ENCODE results near the gene CRYZL1. TPM values are rescaled to one million over a fixed set of nuclear protein-coding genes. Genes with fewer than 3 reads are reported as not detected.
A peak's percentile ranks its signal among the peaks of the same experiment; 100 is the strongest.

Gene CRYZL1
- total RNA-seq, 1 donor from 2014 or later: 35.9 TPM

DNA sequence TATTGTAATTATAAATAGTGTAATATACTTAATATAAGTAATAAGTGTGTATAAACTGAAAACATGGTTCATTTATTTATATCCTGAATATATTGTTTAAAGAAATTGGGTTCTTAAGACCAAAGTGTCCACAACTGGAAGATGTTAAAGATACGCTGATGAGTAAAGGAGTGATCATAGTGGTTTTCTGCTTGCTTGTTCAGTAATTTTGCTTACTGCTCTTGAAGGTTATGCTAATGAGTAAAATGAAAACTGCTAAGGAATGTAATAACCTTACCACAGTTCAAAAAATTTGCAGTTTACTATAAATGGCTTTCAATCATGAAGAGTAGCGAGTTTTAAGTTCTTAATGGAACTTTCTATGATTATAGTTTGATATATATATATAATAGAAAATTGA, 75.0 kb downstream of the CRYZL1 start:
- DNase-seq (ENCODE audit: low spot score): no peak

DNA sequence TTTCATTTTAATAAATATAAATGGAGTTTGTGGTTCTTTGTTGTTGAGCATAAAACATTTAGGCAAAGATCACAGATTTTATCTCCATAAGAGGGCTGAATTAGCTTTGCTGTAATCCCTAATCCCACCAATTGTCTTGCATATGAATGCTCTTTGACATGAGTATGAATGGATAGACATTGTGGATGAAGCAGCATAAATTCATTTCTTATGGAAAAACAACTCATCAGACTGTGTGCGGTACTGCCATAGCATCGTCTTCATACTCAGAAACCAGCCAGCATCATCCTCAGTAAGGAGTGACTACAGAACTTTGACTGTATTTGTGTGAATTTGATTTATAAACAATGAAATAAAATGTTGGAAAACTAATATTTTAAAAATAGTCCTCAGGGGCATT, 79.2 kb downstream of the CRYZL1 start:
- DNase-seq (ENCODE audit: low spot score): no peak

DNA sequence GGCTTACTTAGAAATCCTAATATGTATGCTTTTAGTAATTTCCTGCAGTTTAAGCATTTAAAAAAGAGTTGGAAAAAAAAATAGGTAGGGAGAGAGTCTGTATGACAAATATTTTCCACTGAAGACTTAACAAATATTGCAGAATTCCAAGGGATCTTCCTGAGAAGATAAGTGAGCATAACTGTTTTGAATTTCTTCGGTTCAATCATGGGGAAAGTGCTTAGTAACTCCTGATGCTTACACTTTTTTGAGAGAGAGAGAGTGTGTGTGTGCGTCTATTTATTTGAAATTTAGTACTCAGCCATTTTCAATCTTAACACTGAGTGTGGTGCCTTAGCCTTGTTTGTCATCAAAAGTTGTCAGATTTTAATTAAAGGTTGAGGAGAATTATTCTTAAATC, 80.2 kb downstream of the CRYZL1 start:
- no peak for DNase-seq (ENCODE audit: low spot score)

DNA sequence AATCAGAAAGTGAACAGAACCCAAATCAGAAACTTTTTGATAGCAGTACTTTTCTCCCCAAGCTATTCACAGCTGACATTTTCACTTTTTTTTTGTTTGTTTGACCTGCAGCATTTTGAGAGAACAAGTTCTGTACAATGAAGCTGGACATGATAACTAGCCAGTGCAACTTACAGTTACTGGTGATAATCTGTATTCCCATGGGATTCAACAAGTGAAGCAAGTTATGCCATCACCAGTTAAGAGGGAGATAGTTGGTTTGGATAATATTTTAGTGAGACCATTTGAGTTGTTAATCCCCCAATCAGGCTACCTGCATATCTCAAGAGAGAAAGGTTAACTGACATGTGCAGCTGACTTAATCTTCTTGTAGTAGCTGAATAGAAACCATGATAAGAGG, 80.6 kb downstream of the CRYZL1 start:
- no peak for DNase-seq (ENCODE audit: low spot score)

DNA sequence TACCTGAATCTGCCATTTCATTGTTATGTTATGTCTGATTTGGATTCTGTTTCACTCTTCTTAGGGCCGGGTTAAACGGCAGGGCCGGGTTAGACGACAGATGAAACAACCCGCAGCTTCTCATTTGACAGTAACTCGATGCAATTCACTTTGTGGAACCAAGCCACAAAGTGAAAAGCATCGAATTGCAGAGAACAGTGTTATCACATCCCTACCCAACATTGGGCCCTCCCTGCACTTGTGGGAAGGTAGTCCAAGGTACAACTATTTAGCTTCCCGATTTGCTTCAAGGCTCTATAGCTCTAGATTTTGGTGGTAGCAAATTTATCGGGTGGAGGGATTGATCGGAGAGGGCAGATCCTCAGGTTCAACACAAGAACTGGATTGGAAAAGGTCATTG, 81.7 kb downstream of the CRYZL1 start:
- DNase-seq (ENCODE audit: low spot score): no peak

DNA sequence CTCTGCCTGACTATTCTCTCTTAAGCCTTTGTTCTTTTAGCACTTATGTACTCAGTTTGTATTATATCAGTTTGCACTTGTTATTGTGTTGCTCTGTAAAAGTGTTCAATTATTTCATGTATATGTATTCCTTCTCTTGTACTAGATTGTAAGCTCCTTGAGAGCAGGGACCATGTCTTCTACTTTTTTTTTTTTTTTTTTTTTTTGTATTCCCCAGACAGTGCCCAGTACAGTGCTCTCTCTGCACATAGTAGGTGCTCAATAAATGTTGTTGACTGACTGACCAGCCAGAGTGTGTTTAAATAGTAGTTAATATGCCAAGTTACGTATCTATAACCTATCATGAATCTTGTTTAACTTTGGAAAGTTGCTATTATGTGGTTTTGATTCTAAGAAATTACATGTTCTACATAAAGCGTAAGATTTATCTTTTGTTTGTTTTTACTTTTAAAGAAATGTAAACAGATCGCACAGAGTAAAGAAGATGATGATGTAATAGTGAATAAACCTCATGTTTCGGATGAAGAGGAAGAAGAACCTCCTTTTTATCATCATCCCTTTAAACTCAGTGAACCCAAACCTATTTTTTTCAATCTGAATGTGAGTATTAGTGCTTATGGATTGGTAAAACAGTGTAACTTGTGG, 82.6 kb downstream of the CRYZL1 start:
- no peak for DNase-seq (ENCODE audit: low spot score)

DNA sequence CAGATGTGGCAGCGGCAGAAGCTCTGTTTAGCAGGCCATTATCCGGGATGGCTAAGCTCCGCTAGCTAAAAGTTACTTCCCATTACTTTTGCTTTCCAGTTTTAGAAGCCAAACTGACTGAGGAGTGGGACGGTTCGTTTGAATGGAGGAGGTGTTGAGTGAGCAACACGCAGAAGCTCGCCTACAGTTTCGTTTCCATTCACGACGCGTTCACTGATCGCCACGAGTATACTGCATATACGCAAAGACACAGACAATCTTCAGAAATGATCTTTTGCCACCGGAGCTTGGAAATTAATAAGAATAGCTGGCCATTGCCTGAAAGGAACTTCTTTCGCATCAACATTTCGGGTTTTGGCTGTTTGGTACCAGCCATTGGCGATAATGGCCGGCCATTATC, 84.1 kb downstream of the CRYZL1 start:
- no peak for DNase-seq (ENCODE audit: low spot score)

DNA sequence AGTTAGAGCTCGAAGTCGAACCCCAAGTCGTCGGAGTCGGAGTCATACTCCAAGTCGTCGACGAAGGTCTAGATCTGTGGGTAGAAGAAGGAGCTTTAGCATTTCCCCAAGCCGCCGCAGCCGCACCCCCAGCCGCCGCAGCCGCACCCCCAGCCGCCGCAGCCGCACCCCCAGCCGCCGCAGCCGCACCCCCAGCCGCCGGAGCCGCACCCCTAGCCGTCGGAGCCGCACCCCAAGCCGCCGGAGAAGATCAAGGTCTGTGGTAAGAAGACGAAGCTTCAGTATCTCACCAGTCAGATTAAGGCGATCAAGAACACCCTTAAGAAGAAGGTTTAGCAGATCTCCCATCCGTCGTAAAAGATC, 86.6 kb downstream of the CRYZL1 start:
- DNase-seq (ENCODE audit: low spot score): no peak

DNA sequence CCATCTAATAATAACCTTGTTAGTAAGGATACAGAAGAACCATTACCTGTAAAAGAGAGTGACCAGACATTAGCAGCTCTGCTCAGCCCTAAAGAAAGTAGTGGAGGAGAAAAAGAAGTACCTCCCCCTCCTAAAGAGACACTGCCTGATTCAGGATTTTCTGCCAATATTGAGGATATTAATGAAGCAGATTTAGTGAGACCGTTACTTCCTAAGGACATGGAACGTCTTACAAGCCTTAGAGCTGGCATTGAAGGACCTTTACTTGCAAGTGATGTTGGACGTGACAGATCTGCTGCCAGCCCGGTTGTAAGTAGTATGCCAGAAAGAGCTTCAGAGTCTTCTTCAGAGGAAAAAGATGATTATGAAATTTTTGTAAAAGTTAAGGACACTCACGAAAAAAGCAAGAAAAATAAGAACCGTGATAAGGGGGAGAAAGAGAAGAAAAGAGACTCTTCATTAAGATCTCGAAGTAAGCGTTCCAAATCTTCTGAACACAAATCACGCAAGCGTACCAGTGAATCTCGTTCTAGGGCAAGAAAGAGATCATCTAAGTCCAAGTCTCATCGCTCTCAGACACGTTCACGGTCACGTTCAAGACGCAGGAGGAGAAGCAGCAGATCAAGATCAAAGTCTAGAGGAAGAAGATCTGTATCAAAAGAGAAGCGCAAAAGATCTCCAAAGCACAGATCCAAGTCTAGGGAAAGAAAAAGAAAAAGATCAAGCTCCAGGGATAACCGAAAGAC, 87.1 kb downstream of the CRYZL1 start:
- DNase-seq (ENCODE audit: low spot score): no peak

DNA sequence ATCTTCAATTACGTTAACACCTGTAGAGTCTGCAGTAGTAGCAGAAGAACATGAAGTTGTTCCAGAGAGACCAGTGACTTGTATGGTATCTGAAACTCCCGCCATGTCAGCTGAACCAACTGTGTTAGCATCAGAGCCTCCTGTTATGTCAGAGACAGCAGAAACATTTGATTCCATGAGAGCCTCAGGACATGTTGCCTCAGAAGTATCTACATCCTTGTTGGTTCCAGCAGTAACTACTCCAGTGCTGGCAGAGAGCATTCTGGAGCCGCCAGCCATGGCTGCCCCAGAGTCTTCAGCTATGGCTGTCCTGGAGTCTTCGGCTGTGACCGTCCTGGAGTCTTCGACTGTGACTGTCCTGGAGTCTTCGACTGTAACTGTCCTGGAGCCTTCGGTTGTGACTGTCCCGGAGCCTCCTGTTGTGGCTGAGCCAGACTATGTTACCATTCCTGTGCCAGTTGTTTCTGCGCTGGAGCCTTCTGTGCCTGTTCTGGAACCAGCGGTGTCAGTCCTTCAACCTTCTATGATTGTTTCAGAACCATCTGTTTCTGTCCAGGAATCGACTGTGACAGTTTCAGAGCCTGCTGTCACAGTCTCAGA, 88.4 kb downstream of the CRYZL1 start:
- no peak for DNase-seq (ENCODE audit: low spot score)

DNA sequence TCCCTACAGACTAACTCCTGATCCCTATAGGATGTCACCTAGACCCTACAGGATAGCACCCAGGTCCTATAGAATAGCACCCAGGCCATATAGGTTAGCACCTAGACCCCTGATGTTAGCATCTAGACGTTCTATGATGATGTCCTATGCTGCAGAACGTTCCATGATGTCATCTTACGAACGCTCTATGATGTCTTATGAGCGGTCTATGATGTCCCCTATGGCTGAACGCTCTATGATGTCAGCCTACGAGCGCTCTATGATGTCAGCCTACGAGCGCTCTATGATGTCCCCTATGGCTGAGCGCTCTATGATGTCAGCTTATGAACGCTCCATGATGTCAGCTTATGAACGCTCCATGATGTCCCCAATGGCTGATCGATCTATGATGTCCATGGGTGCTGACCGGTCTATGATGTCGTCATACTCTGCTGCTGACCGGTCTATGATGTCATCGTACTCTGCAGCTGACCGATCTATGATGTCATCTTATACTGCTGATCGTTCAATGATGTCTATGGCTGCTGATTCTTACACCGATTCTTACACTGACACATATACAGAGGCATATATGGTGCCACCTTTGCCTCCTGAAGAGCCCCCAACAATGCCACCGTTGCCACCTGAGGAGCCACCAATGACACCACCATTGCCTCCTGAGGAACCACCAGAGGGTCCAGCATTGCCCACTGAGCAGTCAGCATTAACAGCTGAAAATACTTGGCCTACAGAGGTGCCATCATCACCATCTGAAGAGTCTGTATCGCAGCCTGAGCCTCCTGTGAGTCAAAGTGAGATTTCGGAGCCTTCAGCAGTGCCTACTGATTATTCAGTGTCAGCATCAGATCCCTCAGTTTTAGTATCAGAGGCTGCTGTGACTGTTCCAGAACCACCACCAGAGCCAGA, 89.2 kb downstream of the CRYZL1 start:
- DNase-seq (ENCODE audit: low spot score): no peak

DNA sequence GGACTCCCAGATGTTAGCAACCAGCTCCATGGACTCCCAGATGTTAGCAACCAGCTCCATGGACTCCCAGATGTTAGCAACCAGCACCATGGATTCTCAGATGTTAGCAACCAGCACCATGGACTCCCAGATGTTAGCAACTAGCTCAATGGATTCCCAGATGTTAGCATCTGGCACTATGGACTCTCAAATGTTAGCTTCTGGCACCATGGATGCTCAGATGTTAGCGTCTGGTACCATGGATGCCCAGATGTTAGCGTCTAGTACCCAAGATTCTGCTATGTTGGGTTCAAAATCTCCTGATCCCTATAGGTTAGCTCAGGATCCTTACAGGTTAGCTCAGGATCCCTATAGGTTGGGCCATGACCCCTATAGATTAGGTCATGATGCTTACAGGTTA, 89.9 kb downstream of the CRYZL1 start:
- DNase-seq (ENCODE audit: low spot score): no peak

DNA sequence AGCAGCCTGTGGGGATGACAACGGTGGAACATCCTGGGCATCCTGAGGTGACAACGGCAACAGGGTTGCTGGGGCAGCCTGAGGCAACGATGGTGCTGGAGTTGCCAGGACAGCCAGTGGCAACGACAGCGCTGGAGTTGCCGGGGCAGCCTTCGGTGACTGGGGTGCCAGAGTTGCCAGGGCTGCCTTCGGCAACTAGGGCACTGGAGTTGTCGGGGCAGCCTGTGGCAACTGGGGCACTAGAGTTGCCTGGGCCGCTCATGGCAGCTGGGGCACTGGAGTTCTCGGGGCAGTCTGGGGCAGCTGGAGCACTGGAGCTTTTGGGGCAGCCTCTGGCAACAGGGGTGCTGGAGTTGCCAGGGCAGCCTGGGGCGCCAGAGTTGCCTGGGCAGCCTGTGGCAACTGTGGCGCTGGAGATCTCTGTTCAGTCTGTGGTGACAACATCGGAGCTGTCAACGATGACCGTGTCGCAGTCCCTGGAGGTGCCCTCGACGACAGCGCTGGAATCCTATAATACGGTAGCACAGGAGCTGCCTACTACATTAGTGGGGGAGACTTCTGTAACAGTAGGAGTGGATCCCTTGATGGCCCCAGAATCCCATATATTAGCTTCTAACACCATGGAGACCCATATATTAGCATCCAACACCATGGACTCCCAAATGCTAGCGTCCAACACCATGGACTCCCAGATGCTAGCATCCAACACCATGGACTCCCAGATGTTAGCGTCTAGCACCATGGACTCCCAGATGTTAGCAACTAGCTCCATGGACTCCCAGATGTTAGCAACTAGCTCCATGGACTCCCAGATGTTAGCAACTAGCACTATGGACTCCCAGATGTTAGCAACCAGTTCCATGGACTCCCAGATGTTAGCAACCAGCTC, 90.5 kb downstream of the CRYZL1 start:
- no peak for DNase-seq (ENCODE audit: low spot score)

DNA sequence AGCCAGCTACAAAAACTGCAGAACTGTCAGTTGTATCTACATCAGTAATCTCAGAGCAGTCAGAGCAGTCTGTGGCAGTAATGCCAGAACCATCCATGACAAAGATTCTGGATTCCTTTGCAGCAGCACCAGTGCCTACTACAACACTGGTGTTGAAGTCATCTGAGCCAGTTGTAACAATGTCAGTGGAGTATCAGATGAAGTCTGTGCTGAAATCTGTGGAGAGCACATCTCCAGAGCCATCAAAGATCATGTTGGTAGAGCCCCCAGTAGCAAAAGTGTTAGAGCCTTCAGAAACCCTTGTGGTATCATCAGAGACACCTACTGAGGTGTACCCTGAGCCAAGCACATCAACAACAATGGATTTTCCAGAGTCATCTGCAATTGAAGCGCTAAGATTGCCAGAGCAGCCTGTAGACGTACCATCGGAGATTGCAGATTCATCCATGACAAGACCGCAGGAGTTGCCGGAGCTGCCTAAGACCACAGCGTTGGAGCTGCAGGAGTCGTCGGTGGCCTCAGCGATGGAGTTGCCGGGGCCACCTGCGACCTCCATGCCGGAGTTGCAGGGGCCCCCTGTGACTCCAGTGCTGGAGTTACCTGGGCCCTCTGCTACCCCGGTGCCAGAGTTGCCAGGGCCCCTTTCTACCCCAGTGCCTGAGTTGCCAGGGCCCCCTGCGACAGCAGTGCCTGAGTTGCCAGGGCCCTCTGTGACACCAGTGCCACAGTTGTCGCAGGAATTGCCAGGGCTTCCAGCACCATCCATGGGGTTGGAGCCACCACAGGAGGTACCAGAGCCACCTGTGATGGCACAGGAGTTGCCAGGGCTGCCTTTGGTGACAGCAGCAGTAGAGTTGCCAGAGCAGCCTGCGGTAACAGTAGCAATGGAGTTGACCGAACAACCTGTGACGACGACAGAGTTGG, 91.4 kb downstream of the CRYZL1 start:
- DNase-seq (ENCODE audit: low spot score): no peak

DNA sequence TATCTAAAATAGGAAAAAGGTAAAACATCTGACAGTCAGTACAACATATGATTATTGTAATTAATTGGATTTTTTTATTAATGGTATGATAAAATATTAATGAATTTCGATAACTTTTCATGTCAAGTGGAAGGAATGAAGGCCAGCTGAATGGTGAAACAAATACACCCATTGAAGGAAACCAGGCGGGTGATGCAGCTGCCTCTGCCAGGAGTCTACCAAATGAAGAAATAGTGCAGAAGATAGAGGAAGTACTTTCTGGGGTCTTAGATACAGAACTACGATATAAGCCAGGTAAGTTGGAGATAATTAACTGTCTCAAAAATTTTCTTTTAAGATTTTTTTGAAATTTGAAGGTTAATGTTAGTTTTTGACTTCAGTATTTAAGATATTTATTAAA, 95.5 kb downstream of the CRYZL1 start:
- DNase-seq (ENCODE audit: low spot score): no peak

DNA sequence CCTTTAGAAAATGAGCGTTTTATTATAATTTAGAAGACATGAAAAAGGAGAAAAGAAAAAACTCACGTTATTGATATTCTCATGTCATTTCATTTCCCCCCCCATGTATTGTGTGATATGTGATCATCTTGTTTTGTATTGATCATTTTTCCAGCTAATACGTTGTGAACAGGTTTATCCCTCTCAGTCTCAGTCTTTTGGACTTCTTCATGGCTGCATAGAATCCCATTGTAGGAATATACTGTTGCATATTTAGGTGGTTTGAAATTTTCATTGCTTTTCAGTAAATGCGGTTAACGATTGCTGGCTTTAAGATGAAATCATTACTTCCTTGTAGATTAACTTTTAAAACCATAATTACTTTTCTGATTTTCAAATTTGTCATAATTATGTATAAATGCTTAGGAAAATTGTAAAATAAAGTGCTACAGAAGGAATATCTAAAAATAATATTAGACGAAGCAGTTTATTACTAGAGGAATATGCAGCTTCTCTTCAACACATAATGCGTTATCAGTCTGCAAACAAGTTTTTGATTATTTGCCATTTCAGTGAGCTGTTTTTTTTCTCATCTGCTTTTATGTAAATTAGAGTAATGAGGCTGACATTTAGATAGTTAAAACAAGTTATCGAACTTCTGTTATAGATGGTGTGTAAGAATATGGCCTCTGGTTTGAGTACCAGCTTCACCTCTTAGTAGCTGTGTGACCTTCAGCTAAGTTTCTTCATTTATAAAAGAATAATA, 96.9 kb downstream of the CRYZL1 start:
- DNase-seq (ENCODE audit: low spot score): no peak

DNA sequence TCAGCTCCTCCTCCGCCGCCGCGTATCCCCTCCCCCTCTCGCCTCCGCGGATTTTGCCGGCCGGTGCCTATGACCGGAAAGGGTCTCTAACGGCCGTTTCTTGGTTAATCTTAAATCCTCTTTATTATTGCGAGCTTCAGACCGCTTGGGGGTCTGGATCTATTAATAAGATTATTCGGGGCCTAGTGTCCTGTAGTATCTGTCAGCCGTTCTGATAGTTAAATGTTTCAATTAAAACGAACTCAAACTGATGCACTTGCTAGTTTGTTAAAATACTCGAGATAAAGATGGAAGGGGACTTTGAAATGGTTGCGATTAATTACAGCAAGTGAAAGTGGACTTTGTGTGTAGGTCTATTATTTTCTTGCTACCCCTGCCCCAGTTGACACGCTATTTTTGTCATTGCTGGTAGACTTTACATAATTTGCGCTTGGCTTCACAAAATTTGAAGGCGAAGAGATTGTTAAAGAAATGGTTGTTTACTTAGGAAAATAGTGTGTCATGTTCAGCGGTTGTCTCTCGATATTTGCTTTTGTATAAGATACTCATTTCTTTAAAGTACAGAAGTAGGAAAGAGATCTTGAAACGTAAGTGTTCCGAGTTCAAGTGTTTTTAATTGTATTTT, 97.9 kb downstream of the CRYZL1 start:
- DNase-seq (ENCODE audit: low spot score): peak; percentile 93
